Kidney (tissue), 14 donors: Measurements from ENCODE around the gene PABPC1L. TPM values are rescaled to one million over a fixed set of nuclear protein-coding genes. Genes with fewer than 3 reads are reported as not detected.

Experiments
- DNase-seq, 5 donors: peaks; one replicate each; pipeline ENCODE4 v3.0.0-alpha.2; 2013 to 2020
- FAIRE-seq: peaks from 2 replicates; lab custom pipeline; 2012; peaks lifted over from hg19 to GRCh38; lab: Jason Lieb, UNC
- H3K27ac ChIP-seq, 2 donors: one replicate each; pipeline ENCODE4 v1.7.0; 2013; ENCODE audit warnings: low read depth in 2 of 2, low read length in 2 of 2, inconsistent platforms in 1 of 2
- H3K27me3 ChIP-seq: one replicate; pipeline ENCODE4 v1.7.1; 2013; ENCODE audit warnings: low read length, inconsistent platforms; ENCODE audit not compliant: control insufficient read depth, insufficient read depth
- H3K36me3 ChIP-seq, 3 donors: one replicate each; pipeline versions ENCODE4 v1.7.0 to v1.7.1; 2013; ENCODE audit warnings: low read length in 3 of 3, control low read depth in 1 of 3, inconsistent platforms in 1 of 3; ENCODE audit not compliant: insufficient read depth in 3 of 3, control insufficient read depth in 2 of 3
- H3K4me1 ChIP-seq, 3 donors: one replicate each; pipeline versions ENCODE4 v1.7.0 to v1.7.1; 2013; ENCODE audit warnings: low read length in 3 of 3, inconsistent platforms in 1 of 3, low read depth in 1 of 3; ENCODE audit not compliant: control insufficient read depth in 2 of 3, insufficient read depth in 2 of 3
- H3K4me3 ChIP-seq, 3 donors: one replicate each; pipeline versions ENCODE4 v1.7.0 to v1.8.1; 2013; ENCODE audit warnings: low read length in 3 of 3, control low read depth in 1 of 3, inconsistent platforms in 1 of 3
- H3K9ac ChIP-seq, 3 donors: one replicate each; pipeline versions ENCODE4 v1.7.0 to v1.7.1; 2013; ENCODE audit warnings: low read length in 3 of 3, control low read depth in 1 of 3, inconsistent platforms in 1 of 3
- H3K9me3 ChIP-seq, 3 donors: one replicate each; pipeline versions ENCODE4 v1.7.0 to v1.7.1; 2013; ENCODE audit warnings: low read length in 3 of 3, control low read depth in 1 of 3, inconsistent platforms in 1 of 3; ENCODE audit not compliant: control insufficient read depth in 2 of 3, insufficient read depth in 1 of 3
- CTCF ChIP-seq: IDR thresholded peaks from 3 replicates; pipeline ENCODE4 v1.5.1; 2012; ENCODE audit warnings: mild to moderate bottlenecking, moderate library complexity, borderline replicate concordance; ENCODE audit not compliant: insufficient read depth; ENCODE audit errors: extremely low read depth
- intact Hi-C: fragments of 100-400 bp; cut with DNase I; formaldehyde crosslinking; loops from one replicate; pipeline ENCODE4 v1.11.1; 2022
- polyA plus RNA-seq: library from polyadenylated mRNA; stranded (reverse); fragments of 350-450 nt; fragmentation: Illumina TruSeq; extraction: RNeasy Lipid Tissue Mini Kit (QIAGEN cat#74804); gene quantifications from one replicate; pipeline ENCODE4 v1.2.3, GENCODE V29; 2014; ENCODE audit warnings: low read depth, low replicate concordance; ENCODE audit not compliant: insufficient read depth
- total RNA-seq: library from RNA; stranded (reverse); fragmentation: NEBNext Ultra II Directional; extraction: Animal tissue kit (Norgen Biotek cat#: 25700); gene quantifications from one replicate; pipeline ENCODE4 v1.2.1, GENCODE V29; 2021
- donor health status: control.
- donor health status: control.
- donor health status: control.
- donor health status: control.
- donor health status: control.
- donor health status: DM: yes; HTN: yes; CAD: no.
- donor health status: Normal renal cell carcinoma (clear cell type).

The PABPC1L gene
- total and polyA plus RNA-seq, 2 donors from 2014 or later = 24.4 to 48.6 TPM

GRCh38 chr20:44959638-44960102, 49.8 kb downstream of the PABPC1L start:
- H3K9me3 ChIP-seq = no peaks in the 10 kb centered on the region
- peaks cover 0 to 15% (median 14%) of the 10 kb centered on the region in 3 donors for H3K4me1 ChIP-seq
- peak overlapping the region; percentile 72 to 84 (median 73) for H3K4me3 ChIP-seq
- H3K27me3 ChIP-seq = no peaks in the 10 kb centered on the region
- FAIRE-seq (no peak), DNase-seq (peak in 3 of 5 donors; percentile 38 to 74 (median 70))
- H3K27ac ChIP-seq = peak overlapping the region; percentile 71 to 77
- H3K36me3 ChIP-seq = peaks cover under 1 to 15% (median 10%) of the 10 kb centered on the region in 3 donors
- H3K9ac ChIP-seq = peak overlapping the region in 2 of 3 donors; percentile 35 to 55
- intact Hi-C loops = no loop called here
- TF ChIP-seq CTCF = no peak

- DNase-seq (peak; percentile 91 to 98 (median 96)), FAIRE-seq (no peak)
- Histone ChIP-seq H3K9me3 (no peaks in the 10 kb centered on the region), H3K9ac (peak within 1 kb of the TSS; percentile 55 to 68 (median 56)), H3K4me3 (peak within 1 kb of the TSS; percentile 72 to 84 (median 73)), H3K27me3 (no peaks in the 10 kb centered on the region), H3K27ac (peak within 1 kb of the TSS; percentile 71 to 77), H3K36me3 (peaks cover 0 to 9% (median 3%) of the 10 kb centered on the region in 3 donors), H3K4me1 (peaks cover 0 to 15% (median 14%) of the 10 kb centered on the region in 3 donors)
- TF ChIP-seq CTCF = no peak
- intact Hi-C loops = no loop called here
Measured at GRCh38 chr20:44960103-44960852, 50.4 kb downstream of the PABPC1L start, which contains the start of gene TOMM34. Gene TOMM34, minus strand, starts transcription at chr20:44960397. Its CDS starts 64 bp downstream, at chr20:44960333.

- Histone ChIP-seq H3K4me1 (peaks cover 0 to 15% (median 14%) of the 10 kb centered on the region in 3 donors), H3K4me3 (no peak overlapping the region), H3K27me3 (no peaks in the 10 kb centered on the region), H3K36me3 (no peaks in the 10 kb centered on the region), H3K27ac (no peak overlapping the region), H3K9me3 (no peaks in the 10 kb centered on the region), H3K9ac (no peak overlapping the region)
- intact Hi-C loops = no loop called here
- no peak for TF ChIP-seq CTCF
- DNase-seq (no peak), FAIRE-seq (no peak)
Measured at GRCh38 chr20:44961011-44961869, 51.4 kb downstream of the PABPC1L start.
